ENCODE measurements around the gene MOV10L1. TPM values are rescaled to one million over a fixed set of nuclear protein-coding genes. Genes with fewer than 3 reads are reported as not detected.
A peak's percentile ranks its signal among the peaks of the same experiment; 100 is the strongest.

MOV10L1 gene
- total RNA-seq, 5 donors from 2014 or later (not counting 1 experiment from before 2014, with no cell fraction given), result 0.44 TPM; not detected in 4

DNA sequence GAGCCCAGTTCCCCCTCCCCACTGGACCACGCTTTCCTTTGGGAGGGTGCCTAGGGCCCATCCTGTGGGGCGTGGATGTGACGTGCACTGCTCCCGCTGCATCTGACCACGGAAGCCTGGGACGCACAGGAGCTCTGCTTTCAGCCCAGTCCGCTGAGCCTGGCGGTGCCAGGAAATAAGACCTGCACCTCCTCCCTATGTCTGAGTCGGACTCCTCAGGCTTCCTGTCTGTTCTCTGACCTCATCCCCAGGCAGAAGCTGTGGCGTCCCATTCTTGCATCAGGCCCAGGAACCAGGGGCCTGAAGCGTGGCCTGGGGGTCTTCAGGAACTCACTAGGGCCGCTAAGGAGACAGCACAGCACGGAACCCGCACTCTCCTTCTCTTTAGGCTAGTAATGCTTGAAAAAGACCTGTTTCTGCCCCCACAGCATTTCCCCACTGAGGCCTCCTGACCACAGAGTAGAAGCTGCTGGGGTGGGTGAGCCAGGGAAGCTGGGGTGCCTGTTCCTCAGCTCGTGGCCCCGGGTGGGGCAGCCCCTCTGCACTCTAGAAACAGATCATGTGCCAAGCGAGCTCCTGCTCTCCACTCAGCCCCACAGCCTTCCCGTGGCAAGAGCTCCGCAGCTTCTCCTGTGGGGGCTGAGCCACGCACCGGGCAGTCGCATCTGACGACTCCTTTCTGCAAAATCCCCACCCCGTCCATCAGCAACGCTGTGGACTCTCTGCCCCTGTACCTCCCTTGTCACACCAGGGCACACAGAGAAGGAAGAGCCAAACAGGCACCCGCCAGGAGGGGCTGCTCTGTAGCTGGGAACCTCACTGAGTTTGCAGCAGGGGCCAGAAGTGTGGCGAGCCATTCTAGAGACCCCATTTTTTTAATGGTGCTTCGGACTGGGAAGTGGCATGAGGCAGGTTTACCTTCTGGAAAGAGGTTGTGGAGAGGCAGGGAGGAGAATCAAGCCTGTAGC, 22.6 kb downstream of the MOV10L1 start:
- H3K4me3 Mint-ChIP-seq, result peak overlapping the region in 1 of 3 donors; percentile 38
- WGBS (ENCODE audit: insufficient coverage), result 33% methylated on average over 24 of the region's 28 CpGs
- CTCF ChIA-PET, result no interaction called here

GRCh38 chr22:50114221-50115021, 24.6 kb downstream of the MOV10L1 start:
- 93% methylated on average over 8 of the region's 19 CpGs for WGBS (ENCODE audit: insufficient coverage)
- Histone ChIP-seq H3K9me3 (no peaks in the 10 kb centered on the region), H3K4me3 (ENCODE audit: control insufficient read depth in 1 of 2, extremely low read depth in 1 of 2, low read length in 1 of 2) (no peak overlapping the region), H3K4me1 (ENCODE audit: control insufficient read depth in 1 of 2, extremely low read depth in 1 of 2, insufficient read depth in 2 of 2, low read length in 2 of 2) (peaks cover 5 to 8% of the 10 kb centered on the region in 2 experiments), H3K27ac (ENCODE audit: low read length) (no peak overlapping the region), H3K36me3 (ENCODE audit: control insufficient read depth in 2 of 2, extremely low read depth in 1 of 2, insufficient read depth in 1 of 2, low read length in 1 of 2) (no peaks in the 10 kb centered on the region), H3K27me3 (replicated peaks in 1 of 2; ENCODE audit: control insufficient read depth in 2 of 2, extremely low read depth in 1 of 2, insufficient read depth in 2 of 2, low read length in 1 of 2) (peaks cover 0 to 41% of the 10 kb centered on the region in 2 experiments)
- Mint-ChIP-seq H3K4me3 (no peak overlapping the region), H3K27me3 (peaks cover 7 to 12% of the 10 kb centered on the region in 2 donors), H3K9me3 (no peaks in the 10 kb centered on the region), H3K27ac (no peak overlapping the region), H3K4me1 (peaks cover 7 to 22% (median 10%) of the 10 kb centered on the region in 3 donors), H3K36me3 (no peaks in the 10 kb centered on the region)
- DNase-seq (no peak), ATAC-seq (replicated peaks in 1 of 4) (no peak)
- CTCF ChIA-PET, result no interaction called here
- POLR2A ChIA-PET, result no interaction called here

More for the DNA sequence above, 22.6 kb downstream of the MOV10L1 start:
- Histone ChIP-seq H3K27ac (ENCODE audit: low read length) (no peak overlapping the region), H3K27me3 (replicated peaks in 1 of 2; ENCODE audit: control insufficient read depth in 2 of 2, extremely low read depth in 1 of 2, insufficient read depth in 2 of 2, low read length in 1 of 2) (peaks cover 0 to 33% of the 10 kb centered on the region in 2 experiments), H3K36me3 (ENCODE audit: control insufficient read depth in 2 of 2, extremely low read depth in 1 of 2, insufficient read depth in 1 of 2, low read length in 1 of 2) (no peaks in the 10 kb centered on the region), H3K9me3 (no peaks in the 10 kb centered on the region), H3K4me3 (ENCODE audit: control insufficient read depth in 1 of 2, extremely low read depth in 1 of 2, low read length in 1 of 2) (no peak overlapping the region), H3K4me1 (ENCODE audit: control insufficient read depth in 1 of 2, extremely low read depth in 1 of 2, insufficient read depth in 2 of 2, low read length in 2 of 2) (peaks cover 5 to 8% of the 10 kb centered on the region in 2 experiments)
- ATAC-seq (replicated peaks in 1 of 4) (peak; percentile 32 to 76 (median 63)), DNase-seq (no peak)
- peaks cover 7 to 22% (median 10%) of the 10 kb centered on the region in 3 donors for H3K4me1 Mint-ChIP-seq
- POLR2A ChIA-PET, result no interaction called here
- H3K9me3 Mint-ChIP-seq, result no peaks in the 10 kb centered on the region
- no peak overlapping the region for H3K27ac Mint-ChIP-seq
- no peaks in the 10 kb centered on the region for H3K36me3 Mint-ChIP-seq
- peaks cover 7 to 18% of the 10 kb centered on the region in 2 donors for H3K27me3 Mint-ChIP-seq

GRCh38 chr22:50115693-50116092, 25.9 kb downstream of the MOV10L1 start:
- ATAC-seq (replicated peaks in 1 of 4) (no peak), DNase-seq (no peak)
- Mint-ChIP-seq H3K27me3 (peaks cover 8 to 22% of the 10 kb centered on the region in 2 donors), H3K27ac (no peak overlapping the region), H3K4me3 (no peak overlapping the region), H3K4me1 (peaks cover 7 to 22% (median 10%) of the 10 kb centered on the region in 3 donors), H3K9me3 (no peaks in the 10 kb centered on the region), H3K36me3 (no peaks in the 10 kb centered on the region)
- Histone ChIP-seq H3K27ac (ENCODE audit: low read length) (no peak overlapping the region), H3K9me3 (no peaks in the 10 kb centered on the region), H3K36me3 (ENCODE audit: control insufficient read depth in 2 of 2, extremely low read depth in 1 of 2, insufficient read depth in 1 of 2, low read length in 1 of 2) (no peaks in the 10 kb centered on the region), H3K4me3 (ENCODE audit: control insufficient read depth in 1 of 2, extremely low read depth in 1 of 2, low read length in 1 of 2) (no peak overlapping the region), H3K27me3 (replicated peaks in 1 of 2; ENCODE audit: control insufficient read depth in 2 of 2, extremely low read depth in 1 of 2, insufficient read depth in 2 of 2, low read length in 1 of 2) (peaks cover 0 to 43% of the 10 kb centered on the region in 2 experiments), H3K4me1 (ENCODE audit: control insufficient read depth in 1 of 2, extremely low read depth in 1 of 2, insufficient read depth in 2 of 2, low read length in 2 of 2) (peaks cover 5 to 8% of the 10 kb centered on the region in 2 experiments)
- POLR2A ChIA-PET, result interaction anchor here in 1 of 2 donors (0.5 kb wide), 2 partner anchors 30 to 286 kb away, joined by 3 to 6 read pairs; partner anchors contain the start of gene MLC1
- 85% methylated on average over 10 of the region's 10 CpGs for WGBS (ENCODE audit: insufficient coverage)
- CTCF ChIA-PET, result interaction anchor here in 1 of 2 donors (0.7 kb wide), 1 partner anchor 115 kb away, joined by 4 read pairs; no protein-coding TSS in a partner anchor

GRCh38 chr22:50117168-50117762, 27.5 kb downstream of the MOV10L1 start:
- no peak overlapping the region for H3K27ac ChIP-seq (ENCODE audit: low read length)
- WGBS (ENCODE audit: insufficient coverage), result 94% methylated on average over 13 of the region's 19 CpGs
- CTCF ChIA-PET, result no interaction called here

DNA sequence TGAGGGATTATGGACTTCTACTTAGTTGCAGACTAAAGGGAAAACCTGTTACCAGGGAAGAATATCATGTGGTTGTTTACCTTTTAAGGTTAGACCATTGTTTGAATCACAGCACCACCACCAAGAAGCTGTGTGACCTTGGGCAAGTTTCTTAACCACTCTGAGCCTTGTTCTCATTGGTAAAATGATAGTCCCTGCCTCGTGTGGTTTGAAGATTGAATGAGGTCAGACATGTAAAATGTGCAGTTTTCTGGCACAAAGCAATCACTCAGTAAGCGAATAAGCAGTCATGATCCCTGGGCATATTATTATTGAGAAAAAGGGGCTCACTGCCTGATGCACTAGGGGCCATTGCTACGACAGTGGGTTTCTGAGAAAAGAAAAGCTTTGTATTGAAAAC, 28.3 kb downstream of the MOV10L1 start:
- ChIA-PET POLR2A (no interaction called here), CTCF (no interaction called here)
- Histone ChIP-seq H3K36me3 (ENCODE audit: control insufficient read depth in 2 of 2, extremely low read depth in 1 of 2, insufficient read depth in 1 of 2, low read length in 1 of 2) (no peaks in the 10 kb centered on the region), H3K27ac (ENCODE audit: low read length) (no peak overlapping the region), H3K9me3 (no peaks in the 10 kb centered on the region), H3K4me1 (ENCODE audit: control insufficient read depth in 1 of 2, extremely low read depth in 1 of 2, insufficient read depth in 2 of 2, low read length in 2 of 2) (no peaks in the 10 kb centered on the region), H3K27me3 (replicated peaks in 1 of 2; ENCODE audit: control insufficient read depth in 2 of 2, extremely low read depth in 1 of 2, insufficient read depth in 2 of 2, low read length in 1 of 2) (peaks cover 0 to 42% of the 10 kb centered on the region in 2 experiments), H3K4me3 (ENCODE audit: control insufficient read depth in 1 of 2, extremely low read depth in 1 of 2, low read length in 1 of 2) (no peak overlapping the region)
- no peak overlapping the region for H3K4me3 Mint-ChIP-seq
- no peak for ATAC-seq (replicated peaks in 1 of 4)
- no peak overlapping the region for H3K27ac Mint-ChIP-seq
- 73% methylated on average over 3 of the region's 3 CpGs for WGBS (ENCODE audit: insufficient coverage)
- peaks cover 3% of the 10 kb centered on the region for H3K36me3 Mint-ChIP-seq
- DNase-seq, result no peak
- H3K4me1 Mint-ChIP-seq, result no peaks in the 10 kb centered on the region
- peaks cover 0 to 3% (median 0%) of the 10 kb centered on the region in 3 donors for H3K9me3 Mint-ChIP-seq
- peaks cover 7 to 16% of the 10 kb centered on the region in 2 donors for H3K27me3 Mint-ChIP-seq

More at GRCh38 chr22:50117168-50117762, 27.5 kb downstream of the MOV10L1 start:
- Mint-ChIP-seq H3K4me3 (no peak overlapping the region), H3K36me3 (no peaks in the 10 kb centered on the region), H3K4me1 (peaks cover 5 to 7% (median 7%) of the 10 kb centered on the region in 3 donors), H3K9me3 (peaks cover 0 to under 1% (median 0%) of the 10 kb centered on the region in 3 donors), H3K27ac (no peak overlapping the region), H3K27me3 (peaks cover 11 to 22% of the 10 kb centered on the region in 2 donors)
- H3K9me3 ChIP-seq, result no peaks in the 10 kb centered on the region
- no peak for ATAC-seq (replicated peaks in 1 of 4)
- POLR2A ChIA-PET, result interaction anchor here in 1 of 2 donors (0.5 kb wide), 1 partner anchor 452 kb away, joined by 3 read pairs; no protein-coding TSS in a partner anchor
- H3K4me1 ChIP-seq (ENCODE audit: control insufficient read depth in 1 of 2, extremely low read depth in 1 of 2, insufficient read depth in 2 of 2, low read length in 2 of 2), result peaks cover 1 to 4% of the 10 kb centered on the region in 2 experiments
- no peaks in the 10 kb centered on the region for H3K36me3 ChIP-seq (ENCODE audit: control insufficient read depth in 2 of 2, extremely low read depth in 1 of 2, insufficient read depth in 1 of 2, low read length in 1 of 2)
- DNase-seq, result no peak
- H3K27me3 ChIP-seq (replicated peaks in 1 of 2; ENCODE audit: control insufficient read depth in 2 of 2, extremely low read depth in 1 of 2, insufficient read depth in 2 of 2, low read length in 1 of 2), result peaks cover 0 to 49% of the 10 kb centered on the region in 2 experiments
- no peak overlapping the region for H3K4me3 ChIP-seq (ENCODE audit: control insufficient read depth in 1 of 2, extremely low read depth in 1 of 2, low read length in 1 of 2)
